NCI-H1105 treated with DMSO at 0.1 percent for 48 hours (cell line): ENCODE data around the gene RAI1.

Experiments
- DNase-seq: peaks from one replicate; lab custom pipeline; 2025; lab: John Stamatoyannopoulos, UW

RAI1 gene

DNA sequence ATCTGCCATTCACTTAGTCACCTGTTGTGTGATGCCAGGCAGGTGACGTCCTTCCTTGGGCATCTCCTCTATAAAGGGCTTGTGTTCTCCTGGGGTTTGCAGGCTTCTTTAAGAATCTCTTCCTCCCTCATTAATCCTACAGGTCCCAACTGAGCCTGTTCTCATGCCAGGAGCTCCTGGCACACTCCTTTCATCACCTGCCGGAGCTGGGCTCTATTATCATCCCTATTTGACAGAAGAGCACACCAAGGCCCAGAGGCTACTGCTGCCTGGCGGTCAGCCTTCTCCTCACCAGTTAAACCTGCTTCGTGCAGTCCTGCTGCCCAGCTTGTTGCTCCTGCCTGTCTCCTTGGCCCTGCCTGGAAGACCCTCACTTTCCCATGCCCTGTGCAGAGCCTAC is 51.2 kb downstream of the RAI1 start:
- DNase-seq: no peak

DNA sequence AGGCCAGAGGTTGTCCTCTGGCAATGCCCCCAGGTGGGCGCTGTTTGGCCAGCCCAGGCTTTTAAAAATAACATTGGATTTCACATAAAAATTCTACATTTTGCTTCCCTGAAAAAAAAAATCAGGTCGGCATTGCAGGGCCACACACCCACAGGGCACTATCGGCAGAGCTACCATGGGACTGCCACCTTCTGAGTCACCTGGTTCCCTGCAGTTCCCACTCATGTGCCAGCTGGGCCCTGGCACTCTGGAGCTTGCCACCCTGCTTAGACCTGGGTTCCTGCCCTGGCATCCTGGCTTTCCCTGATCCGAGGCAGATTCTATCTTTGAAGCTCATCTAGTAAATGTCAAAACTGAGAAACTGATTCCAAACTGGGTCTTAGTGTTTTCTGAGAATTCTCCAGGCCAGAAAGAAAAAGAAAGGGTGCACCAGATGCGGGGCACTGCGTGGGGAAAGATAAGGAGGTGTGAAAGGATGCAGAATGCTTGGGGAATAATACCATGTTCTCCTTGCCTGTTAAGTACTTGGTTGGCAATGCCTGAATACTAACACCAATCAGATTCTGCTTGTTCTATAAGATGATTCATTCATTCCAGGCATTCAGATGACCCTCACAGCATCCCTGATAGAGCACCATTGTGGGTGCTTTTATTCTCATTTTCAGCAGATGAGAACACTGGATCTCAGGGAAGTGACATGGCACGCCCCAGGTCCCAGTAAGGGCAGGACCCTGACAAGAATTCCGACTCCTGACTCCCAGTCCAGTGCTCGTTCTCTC is 51.8 kb downstream of the RAI1 start:
- DNase-seq: no peak

DNA sequence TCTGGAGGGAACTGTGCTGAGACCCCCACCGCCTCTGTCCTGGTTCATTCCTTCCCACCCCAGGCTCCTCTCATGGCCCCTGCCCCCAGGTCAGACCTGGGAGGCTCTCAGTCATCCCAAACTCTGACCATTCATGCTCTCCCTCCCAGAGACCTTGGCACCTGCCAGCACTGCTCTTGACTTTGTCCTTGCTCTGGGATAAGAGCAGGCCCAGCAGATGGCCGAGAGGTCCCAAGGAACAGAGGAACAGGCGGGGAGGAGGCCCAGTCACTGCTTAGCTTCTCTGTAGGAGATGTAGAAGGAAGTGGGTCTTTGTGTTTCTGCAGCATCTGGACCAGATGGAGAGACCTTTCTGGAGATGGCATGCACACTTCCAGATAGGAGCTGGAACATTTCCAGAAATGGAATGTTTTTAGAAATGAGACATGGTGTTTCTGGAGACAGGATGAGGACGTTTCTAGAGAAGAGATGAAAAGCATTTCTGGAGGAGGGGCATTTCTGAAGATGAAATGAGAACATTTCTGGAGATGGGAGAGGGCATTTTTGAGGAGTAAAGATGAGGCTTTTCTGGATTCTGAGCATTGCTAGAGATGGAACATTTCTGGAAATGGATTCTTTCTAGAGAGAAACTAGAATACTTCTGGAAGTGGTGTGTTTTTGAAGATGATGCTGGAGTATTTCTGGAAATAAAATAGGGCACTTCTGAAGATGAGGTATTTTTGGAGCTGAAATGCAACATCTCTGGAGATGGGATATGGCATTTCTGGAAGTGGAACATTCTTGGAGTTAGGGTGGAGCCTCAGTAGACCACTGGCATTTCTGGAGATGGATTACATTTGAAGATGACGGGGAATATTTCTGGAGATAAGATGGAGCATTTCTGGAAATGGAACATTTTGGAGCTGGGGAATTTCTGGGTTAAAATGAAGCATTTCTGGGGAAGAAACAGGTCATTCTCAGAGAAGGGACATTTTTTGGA is 55.2 kb downstream of the RAI1 start:
- no peak for DNase-seq

DNA sequence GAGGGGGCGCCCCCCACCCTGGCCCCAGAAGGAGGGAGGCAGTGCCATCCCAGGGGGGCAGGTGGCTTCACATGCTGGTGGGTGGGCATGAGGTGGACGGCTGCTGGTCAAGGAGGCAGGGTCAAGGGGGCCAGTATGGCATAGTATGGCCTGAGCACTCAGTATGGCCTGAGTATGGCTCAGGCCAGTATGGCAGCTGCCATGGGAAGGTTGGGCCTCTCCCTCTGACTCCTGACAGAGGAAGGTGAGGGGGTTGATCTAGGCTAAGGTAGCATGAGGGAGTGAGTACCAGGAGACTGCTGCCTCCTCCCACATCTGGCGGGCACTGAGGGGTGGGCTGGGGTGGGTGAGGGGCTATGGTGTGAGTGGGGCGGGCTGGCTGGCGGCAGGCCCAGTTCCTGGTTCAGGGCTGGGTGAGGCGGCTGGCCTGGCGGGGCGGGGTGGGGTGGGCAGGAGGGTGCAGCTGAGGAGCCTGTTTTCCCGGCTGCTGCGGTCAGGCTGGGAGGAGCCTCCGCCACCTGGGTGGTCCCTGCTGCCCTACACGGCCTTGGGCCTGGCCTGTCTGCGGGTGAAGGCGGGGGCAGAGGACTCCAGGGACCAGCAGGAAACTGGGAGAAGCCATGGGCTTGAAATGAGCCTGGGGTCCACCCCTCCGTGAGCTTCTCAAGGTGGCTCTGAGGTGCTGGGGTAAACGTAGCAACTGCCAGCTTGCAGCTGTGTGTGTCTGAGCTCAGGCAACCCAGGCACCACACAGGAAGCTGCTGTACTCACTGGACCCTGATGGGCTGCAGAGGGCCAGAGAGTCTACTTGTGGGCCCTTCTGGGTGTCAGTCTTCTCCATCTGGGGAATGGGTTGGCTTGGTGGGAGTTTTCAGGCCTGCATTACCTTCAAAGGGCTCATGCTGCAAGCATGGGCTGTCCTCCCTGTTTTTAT is 57.0 kb downstream of the RAI1 start:
- DNase-seq: no peak

DNA sequence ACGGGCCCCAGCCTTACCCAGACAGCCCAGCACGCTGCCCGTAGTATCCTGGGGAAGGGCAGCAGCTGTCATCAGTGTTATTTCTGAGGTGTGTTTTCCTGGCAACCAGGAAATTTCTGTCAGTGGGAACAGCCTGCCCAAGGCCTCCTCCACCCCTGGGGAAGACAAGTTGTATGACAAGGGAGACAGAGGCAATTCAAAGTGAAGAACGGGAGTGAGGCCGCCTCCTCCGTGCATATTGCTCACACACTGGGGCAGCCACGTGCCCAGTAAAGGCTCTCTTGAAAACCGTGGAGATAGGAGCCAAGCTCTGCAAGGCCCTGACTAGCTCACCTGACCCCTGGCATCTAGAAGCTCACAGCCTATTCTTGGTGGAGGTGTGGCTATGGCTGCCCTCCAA is 57.6 kb downstream of the RAI1 start:
- no peak for DNase-seq

GRCh38 chr17:17739388-17740066 is 58.3 kb downstream of the RAI1 start:
- DNase-seq: no peak

DNA sequence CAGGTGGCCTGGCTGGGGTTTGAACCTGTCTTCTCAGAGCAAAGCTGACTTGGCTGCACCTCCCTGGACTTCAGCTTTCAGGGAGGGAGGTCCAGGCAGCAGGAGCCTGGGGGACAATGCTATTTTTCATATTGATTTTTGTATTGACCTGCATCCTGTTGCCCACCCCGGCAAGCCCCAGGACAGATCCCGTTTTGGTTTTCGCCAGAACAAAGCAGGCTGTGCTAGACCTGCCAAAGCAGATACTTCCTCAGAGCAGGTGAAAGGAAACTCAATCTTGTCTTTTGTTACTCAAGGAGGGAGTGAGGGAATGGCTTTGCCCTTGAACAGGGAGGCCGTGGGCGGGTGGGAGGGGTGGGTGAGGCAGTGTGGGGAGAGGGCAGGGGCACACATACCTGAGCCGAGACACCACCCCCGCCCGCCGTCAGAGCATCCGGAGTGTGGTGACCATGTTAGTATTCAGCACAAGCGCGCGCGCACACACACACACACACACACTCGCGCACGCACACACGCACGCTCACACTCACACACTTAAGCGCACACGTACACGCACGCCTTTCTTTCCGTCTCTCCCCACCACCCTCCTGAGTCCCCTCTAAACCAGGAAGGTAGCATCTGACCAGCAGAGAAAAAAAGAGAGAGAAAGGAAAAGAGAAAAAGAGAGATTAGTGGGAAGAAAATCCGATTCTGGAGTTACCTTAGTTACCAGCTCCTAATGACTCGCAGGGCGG is 59.5 kb downstream of the RAI1 start:
- no peak for DNase-seq

GRCh38 chr17:17741349-17742023 is 60.2 kb downstream of the RAI1 start:
- no peak for DNase-seq

DNA sequence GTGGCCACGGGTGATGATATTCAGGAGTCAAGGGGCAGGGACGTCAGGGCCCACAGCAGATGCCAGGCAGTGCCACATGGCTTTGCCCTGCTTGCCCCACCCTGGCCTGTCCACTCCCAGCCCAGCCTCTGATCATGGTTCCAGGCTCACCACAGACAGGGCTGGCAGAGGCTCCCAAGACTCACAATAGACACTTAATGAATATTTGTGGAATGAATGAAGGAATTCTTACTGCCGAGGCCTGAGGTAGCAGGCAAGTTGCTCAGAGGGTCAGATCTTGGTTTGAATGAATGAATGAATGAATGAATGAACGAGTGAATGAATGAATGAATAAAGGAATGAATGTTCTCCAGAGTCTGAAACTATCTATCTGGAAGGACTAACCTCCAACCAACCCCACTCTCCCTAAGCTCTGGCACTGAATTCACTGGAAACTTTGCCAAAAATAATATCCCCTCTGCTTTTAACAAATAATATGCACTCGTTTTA is 60.9 kb downstream of the RAI1 start:
- DNase-seq: no peak

DNA sequence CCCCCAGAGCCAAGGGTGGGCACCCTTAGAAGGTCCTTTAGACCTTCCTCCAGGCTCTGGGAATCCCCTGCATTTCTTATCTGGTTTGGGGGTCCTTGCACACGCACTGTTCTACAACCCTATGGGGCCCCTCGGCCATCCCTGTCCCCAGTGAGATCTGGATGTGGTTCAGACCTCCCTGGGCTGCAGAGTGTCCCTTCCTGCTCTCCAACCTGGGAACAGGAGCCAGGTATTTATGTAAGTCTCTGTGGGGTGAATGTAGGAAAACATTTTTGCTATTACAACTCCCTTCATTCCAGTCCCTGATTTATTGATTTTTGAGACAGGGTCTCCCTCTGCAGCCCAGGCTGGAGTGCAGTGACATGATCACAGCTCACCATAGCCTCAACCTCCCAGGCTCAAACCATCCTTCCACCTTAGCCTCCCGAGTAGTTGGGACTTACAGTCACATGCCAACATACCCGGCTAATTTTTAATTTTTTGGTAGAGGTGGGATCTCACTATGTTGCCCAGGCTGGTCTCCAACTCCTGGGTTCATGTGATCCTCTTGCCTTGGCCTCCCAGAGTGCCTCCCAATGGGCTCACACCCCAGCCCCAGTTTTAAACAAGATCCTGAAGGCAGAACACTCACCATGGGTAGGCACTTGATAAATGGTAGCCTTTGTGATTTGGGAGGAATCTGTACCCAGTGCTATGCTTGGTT is 61.6 kb downstream of the RAI1 start:
- DNase-seq: no peak

- no peak for DNase-seq
Measured at GRCh38 chr17:17743391-17744112, 62.3 kb downstream of the RAI1 start.

GRCh38 chr17:17744116-17744515 is 62.9 kb downstream of the RAI1 start:
- no peak for DNase-seq

- DNase-seq: no peak
Measured at GRCh38 chr17:17745476-17746455, 64.5 kb downstream of the RAI1 start.

DNA sequence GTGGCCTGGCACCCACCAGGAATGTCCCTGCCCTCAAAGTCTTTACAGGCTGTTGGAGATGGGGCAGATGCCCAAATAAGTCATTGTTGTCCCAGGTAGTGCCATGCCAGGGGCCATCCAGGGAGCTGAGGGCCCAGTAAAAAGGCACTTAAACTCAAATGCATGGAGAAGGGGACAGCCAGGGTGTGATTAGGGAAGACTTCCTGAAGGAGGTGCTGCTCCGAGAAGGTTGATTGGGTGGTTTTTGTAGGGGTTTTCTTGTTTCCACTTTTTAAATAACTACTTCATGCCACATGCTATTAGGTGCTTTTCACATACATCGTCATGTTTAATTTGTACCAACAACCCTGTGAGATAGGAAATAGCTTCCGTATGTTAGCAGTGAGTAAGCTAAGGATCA is 66.9 kb downstream of the RAI1 start:
- DNase-seq: no peak

GRCh38 chr17:17748604-17749003 is 67.3 kb downstream of the RAI1 start:
- DNase-seq: no peak

DNA sequence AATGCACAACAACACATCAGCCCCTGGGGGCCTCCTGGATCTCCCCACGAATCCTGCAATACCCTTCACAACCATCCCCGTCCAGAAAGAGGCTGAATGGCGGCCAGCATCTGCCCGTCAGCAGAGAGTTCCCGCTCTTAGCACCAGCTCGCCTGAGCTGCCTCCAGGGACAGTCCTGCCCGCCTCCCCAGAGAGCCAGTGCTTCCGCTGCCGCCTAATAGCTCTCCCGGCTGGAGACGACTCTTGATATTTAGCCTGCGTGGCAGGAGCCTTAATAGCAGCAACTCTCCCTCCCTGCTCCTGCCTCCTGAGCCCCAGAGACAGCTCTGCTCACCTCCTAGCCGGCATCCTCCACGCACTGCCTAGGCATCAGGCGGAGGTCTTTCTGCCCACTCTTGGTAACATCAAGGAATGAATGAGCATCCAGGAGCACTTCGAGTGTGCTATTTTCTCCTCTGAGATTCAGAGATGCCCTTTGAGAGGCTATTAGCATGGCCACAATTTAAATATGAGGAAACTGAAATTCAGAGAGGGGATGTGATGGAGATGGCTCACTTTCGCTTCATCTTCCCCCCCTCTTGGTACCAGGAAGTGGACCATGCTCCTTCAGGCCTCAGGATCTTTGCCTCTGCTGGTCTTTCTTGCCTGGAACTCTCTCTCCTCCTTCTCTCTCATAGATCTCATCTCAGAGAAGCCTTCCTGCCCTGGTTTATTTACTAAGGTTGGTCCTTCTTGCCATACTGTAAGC is 67.9 kb downstream of the RAI1 start:
- no peak for DNase-seq

DNA sequence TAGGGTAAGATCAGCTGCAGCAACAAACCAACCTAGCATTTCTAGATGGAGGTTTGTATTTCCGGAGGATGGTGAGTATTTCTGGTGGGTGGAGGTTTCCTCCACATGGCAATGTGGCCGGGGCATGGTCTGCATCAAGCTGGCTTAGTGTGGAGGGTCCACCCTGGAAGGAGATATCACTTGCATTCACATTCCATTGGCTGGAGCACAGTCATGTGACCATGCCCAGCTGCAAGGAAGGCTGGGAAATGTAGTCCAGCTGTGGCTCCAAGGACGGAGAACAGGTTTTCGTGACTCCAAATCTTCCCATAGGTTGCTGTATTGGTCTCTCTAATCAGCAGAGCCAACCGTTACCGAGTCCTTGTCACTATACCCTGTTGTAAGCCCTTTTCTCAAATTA is 68.7 kb downstream of the RAI1 start:
- peak; percentile 25 for DNase-seq
